HCT116 (cell line): ENCODE results near the gene GLP2R. TPM values are rescaled to one million over a fixed set of nuclear protein-coding genes. Genes with fewer than 3 reads are reported as not detected.

ENCODE experiments used
- ATAC-seq: fragments of 200-7000 bp; cut with Tn5 transposase; 2 replicates; pipeline ENCODE4 v1.9.1; 2020; ENCODE audit warnings: mild to moderate bottlenecking, moderate library complexity
- BruUV-seq: library from RNA; stranded (reverse); fragments of 400-500 nt; replicated peaks from 2 replicates; lab custom pipeline; 2021; lab: Mats Ljungman, UMichigan
- CTCF ChIA-PET: fragments of 300-600 bp; sonication (Branson Sonifier 250); formaldehyde crosslinking; loops from one replicate; lab custom pipeline; 2021; ENCODE audit warnings: antibody characterized with exemption; lab: Charles Lee
- POLR2A ChIA-PET: fragments of 300-600, 350-600 bp; sonication (Branson Sonifier 250); formaldehyde crosslinking; loops from one replicate; lab custom pipeline; 2021; ENCODE audit warnings: antibody characterized with exemption; lab: Charles Lee
- RAD21 ChIA-PET, 2 experiments: fragments of 300-600 bp; sonication (Branson Sonifier 250); formaldehyde crosslinking; loops; one replicate each; lab custom pipeline; 2023; ENCODE audit warnings: low total read pairs in 2 of 2; ENCODE audit not compliant: uncharacterized antibody in 2 of 2, unreplicated experiment in 2 of 2, low non-redundant PET in 1 of 2; lab: Charles Lee
- DNase-seq: peaks from one replicate; pipeline ENCODE4 v3.0.0-alpha.2; 2010; ENCODE audit warnings: low read depth, low spot score
- H2AFZ ChIP-seq: fragments of 200-600 bp; shearing (Covaris generic), sonication (generic); 2 replicates; pipeline ENCODE4 v1.6.1; 2017; ENCODE audit warnings: low read depth, mixed run types, mixed read lengths, antibody characterized with exemption, low read length; ENCODE audit not compliant: poor library complexity, severe bottlenecking
- H3K27ac ChIP-seq: 2 replicates; pipeline ENCODE4 v1.5.1; 2012; ENCODE audit warnings: low read depth, low read length
- H3K27me3 ChIP-seq: fragments of 200-600 bp; sonication (generic); 2 replicates; pipeline ENCODE4 v1.6.1; 2016; ENCODE audit warnings: mixed run types, low read length, mixed read lengths; ENCODE audit not compliant: insufficient read depth
- H3K36me3 ChIP-seq, 2 experiments: fragments of 200-500 bp in 1 of 2; fragments of 200-600 bp in 1 of 2; sonication (Bioruptor generic) in 1 of 2; sonication (generic) in 1 of 2; 2 replicates each; pipeline versions ENCODE4 v1.5.1 to v1.6.1; 2014 to 2016; ENCODE audit warnings: low read length in 2 of 2, inconsistent platforms in 1 of 2, mixed read lengths in 1 of 2, mixed run types in 1 of 2; ENCODE audit not compliant: insufficient read depth in 2 of 2, control insufficient read depth in 1 of 2
- H3K4me1 ChIP-seq, 2 experiments: fragments of 200-600 bp in 1 of 2; sonication (generic) in 1 of 2; 2 replicates each; pipeline versions ENCODE4 v1.5.1 to v1.6.1; 2012 to 2017; ENCODE audit warnings: low read length in 2 of 2, inconsistent platforms in 1 of 2, mild to moderate bottlenecking in 1 of 2, mixed read lengths in 1 of 2, mixed run types in 1 of 2, moderate library complexity in 1 of 2; ENCODE audit not compliant: insufficient read depth in 2 of 2, control insufficient read depth in 1 of 2
- H3K4me2 ChIP-seq: fragments of 200-600 bp; sonication (generic); 2 replicates; pipeline ENCODE4 v1.6.1; 2017; ENCODE audit warnings: mixed run types, low read length, mixed read lengths
- H3K4me3 ChIP-seq, 2 experiments: fragments of 200-600 bp in 1 of 2; sonication (generic) in 1 of 2; replicated peaks in 1 of 2; 2 replicates each; pipeline ENCODE4 v1.5.1; 2011 to 2016; ENCODE audit warnings: low read length in 2 of 2, control low read depth in 1 of 2, low read depth in 1 of 2, mild to moderate bottlenecking in 1 of 2, mixed read lengths in 1 of 2, mixed run types in 1 of 2
- H3K79me2 ChIP-seq: fragments of 200-600 bp; sonication (generic); 2 replicates; pipeline ENCODE4 v1.6.1; 2017; ENCODE audit warnings: mild to moderate bottlenecking, mixed run types, low read length, moderate library complexity, mixed read lengths; ENCODE audit not compliant: insufficient read depth
- H3K9ac ChIP-seq: fragments of 200-600 bp; sonication (generic); 2 replicates; pipeline ENCODE4 v1.6.1; 2016; ENCODE audit warnings: low read length, mixed read lengths
- H3K9me2 ChIP-seq: fragments of 200-600 bp; sonication (generic), shearing (Covaris generic); 2 replicates; pipeline ENCODE4 v1.6.1; 2017; ENCODE audit warnings: mixed run types, mild to moderate bottlenecking, moderate library complexity; ENCODE audit not compliant: insufficient read depth
- H3K9me3 ChIP-seq, 2 experiments: fragments of 200-500 bp in 1 of 2; fragments of 200-600 bp in 1 of 2; sonication (Bioruptor generic) in 1 of 2; sonication (generic) in 1 of 2; 2 replicates each; pipeline ENCODE4 v1.6.1; 2014 to 2017; ENCODE audit warnings: low read length in 2 of 2, mixed read lengths in 2 of 2, inconsistent platforms in 1 of 2, low read depth in 1 of 2, mild to moderate bottlenecking in 1 of 2, mixed run types in 1 of 2, moderate library complexity in 1 of 2; ENCODE audit not compliant: control insufficient read depth in 1 of 2, insufficient read depth in 1 of 2
- H4K20me1 ChIP-seq: fragments of 200-600 bp; sonication (generic), shearing (Covaris generic); 2 replicates; pipeline ENCODE4 v1.6.1; 2017; ENCODE audit warnings: mixed run types, mild to moderate bottlenecking, moderate library complexity; ENCODE audit not compliant: insufficient read depth
- CEBPB ChIP-seq: IDR thresholded peaks from 2 replicates; pipeline ENCODE4 v1.6.1; 2012; ENCODE audit warnings: low read depth
- EGR1 ChIP-seq: IDR thresholded peaks from 2 replicates; pipeline ENCODE4 v1.6.1; 2012; ENCODE audit warnings: low read depth
- ELF1 ChIP-seq: IDR thresholded peaks from 2 replicates; pipeline ENCODE4 v1.6.1; 2012; ENCODE audit warnings: low read depth, borderline replicate concordance
- EZH2phosphoT487 ChIP-seq: fragments of 200-600 bp; IDR thresholded peaks from 2 replicates; pipeline ENCODE4 v1.6.1; 2018; ENCODE audit warnings: antibody characterized with exemption, borderline replicate concordance
- FOSL1 ChIP-seq: IDR thresholded peaks from 2 replicates; pipeline ENCODE4 v1.6.1; 2012; ENCODE audit warnings: low read depth
- POLR2A ChIP-seq: IDR thresholded peaks from 2 replicates; pipeline ENCODE4 v1.7.0; 2011; ENCODE audit warnings: borderline replicate concordance; ENCODE audit not compliant: insufficient read depth, insufficient read length; ENCODE audit errors: extremely low read depth
- POLR2AphosphoS5 ChIP-seq: IDR thresholded peaks from 2 replicates; pipeline ENCODE4 v1.6.1; 2011; ENCODE audit warnings: mild to moderate bottlenecking, low read depth, low read length, moderate library complexity
- RAD21 ChIP-seq: IDR thresholded peaks from 2 replicates; pipeline ENCODE4 v1.6.1; 2012; ENCODE audit warnings: low read depth, mild to moderate bottlenecking
- SRF ChIP-seq: IDR thresholded peaks from 2 replicates; pipeline ENCODE4 v1.6.1; 2012; ENCODE audit warnings: low read depth
- TCF7L2 ChIP-seq: IDR thresholded peaks from 2 replicates; pipeline ENCODE4 v1.7.0; 2011; ENCODE audit warnings: borderline replicate concordance, inconsistent platforms; ENCODE audit not compliant: insufficient read depth, insufficient read length; ENCODE audit errors: extremely low read depth
- ZFX ChIP-seq: fragments of 450-650 bp; IDR thresholded peaks from 2 replicates; pipeline ENCODE4 v1.6.1; 2017
- ZNF274 ChIP-seq: fragments of 200-500 bp; sonication (Bioruptor generic); IDR thresholded peaks from 2 replicates; pipeline ENCODE4 v1.6.1; 2014; ENCODE audit warnings: mild to moderate bottlenecking, low read depth, low read length, inconsistent platforms
- intact Hi-C: fragments of 100-400 bp; cut with micrococcal nuclease; formaldehyde crosslinking; loops from 2 replicates; pipeline ENCODE4 v1.10.0; 2022
- total RNA-seq: library from RNA; stranded (reverse); gene quantifications from one replicate; pipeline ENCODE4 v1.2.1, GENCODE V29; 2021; ENCODE audit not compliant: unreplicated experiment
- TF ChIP-seq, protein P1 (sequence below): IDR thresholded peaks from 2 replicates; pipeline ENCODE4 v1.6.1; 2012
- TF ChIP-seq, protein P2 (sequence below): IDR thresholded peaks from 2 replicates; pipeline ENCODE4 v1.6.1; 2012; ENCODE audit warnings: low read depth
- TF ChIP-seq, protein P3 (sequence below): IDR thresholded peaks from 2 replicates; pipeline ENCODE4 v1.6.1; 2012

The GLP2R gene
- total RNA-seq, 1 experiment from 2014 or later: not detected

DNA sequence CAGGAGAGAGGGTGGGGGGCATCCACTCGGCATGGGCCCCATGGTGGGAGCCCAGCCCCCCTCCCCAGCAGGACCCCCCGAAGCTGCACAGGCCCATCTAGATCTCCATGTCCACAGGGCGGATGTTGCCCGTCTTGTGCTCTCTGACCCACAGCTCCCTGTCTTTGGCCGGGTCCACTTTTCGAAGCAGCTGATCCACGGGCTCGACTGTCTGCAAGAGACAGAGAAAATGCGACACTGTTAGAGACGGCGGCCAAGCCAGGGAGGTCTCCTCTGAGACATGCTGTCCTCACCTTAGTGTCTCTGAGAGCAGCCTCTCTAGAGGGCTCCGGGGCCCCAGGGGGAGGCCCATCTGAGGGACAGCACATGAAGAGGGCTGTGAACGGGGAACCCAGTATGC is 91.4 kb downstream of the GLP2R start:
- Histone ChIP-seq H3K4me3 (no peak overlapping the region), H4K20me1 (no peaks in the 10 kb centered on the region), H3K27ac (no peak overlapping the region), H3K36me3 (no peaks in the 10 kb centered on the region), H3K9me2 (no peaks in the 10 kb centered on the region), H3K79me2 (no peaks in the 10 kb centered on the region), H2AFZ (no peak overlapping the region), H3K4me2 (no peak overlapping the region), H3K9ac (no peak overlapping the region), H3K9me3 (no peaks in the 10 kb centered on the region), H3K4me1 (no peaks in the 10 kb centered on the region), H3K27me3 (no peaks in the 10 kb centered on the region)
- CTCF ChIA-PET: interaction anchor here (0.7 kb wide), 1 partner anchor 15 kb away, joined by 3 read pairs; no protein-coding TSS in a partner anchor
- BruUV-seq: no TSS peak
- TF ChIP-seq POLR2AphosphoS5 (no peak), ZNF274 (no peak), FOSL1 (no peak), ZFX (no peak), POLR2A (no peak), EZH2phosphoT487 (no peak), ELF1 (no peak), SRF (no peak), RAD21 (no peak), CEBPB (no peak), EGR1 (no peak), TCF7L2 (no peak)
- TF ChIP-seq, protein P1, sequence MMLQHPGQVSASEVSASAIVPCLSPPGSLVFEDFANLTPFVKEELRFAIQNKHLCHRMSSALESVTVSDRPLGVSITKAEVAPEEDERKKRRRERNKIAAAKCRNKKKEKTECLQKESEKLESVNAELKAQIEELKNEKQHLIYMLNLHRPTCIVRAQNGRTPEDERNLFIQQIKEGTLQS: no peak
- TF ChIP-seq, protein P2, sequence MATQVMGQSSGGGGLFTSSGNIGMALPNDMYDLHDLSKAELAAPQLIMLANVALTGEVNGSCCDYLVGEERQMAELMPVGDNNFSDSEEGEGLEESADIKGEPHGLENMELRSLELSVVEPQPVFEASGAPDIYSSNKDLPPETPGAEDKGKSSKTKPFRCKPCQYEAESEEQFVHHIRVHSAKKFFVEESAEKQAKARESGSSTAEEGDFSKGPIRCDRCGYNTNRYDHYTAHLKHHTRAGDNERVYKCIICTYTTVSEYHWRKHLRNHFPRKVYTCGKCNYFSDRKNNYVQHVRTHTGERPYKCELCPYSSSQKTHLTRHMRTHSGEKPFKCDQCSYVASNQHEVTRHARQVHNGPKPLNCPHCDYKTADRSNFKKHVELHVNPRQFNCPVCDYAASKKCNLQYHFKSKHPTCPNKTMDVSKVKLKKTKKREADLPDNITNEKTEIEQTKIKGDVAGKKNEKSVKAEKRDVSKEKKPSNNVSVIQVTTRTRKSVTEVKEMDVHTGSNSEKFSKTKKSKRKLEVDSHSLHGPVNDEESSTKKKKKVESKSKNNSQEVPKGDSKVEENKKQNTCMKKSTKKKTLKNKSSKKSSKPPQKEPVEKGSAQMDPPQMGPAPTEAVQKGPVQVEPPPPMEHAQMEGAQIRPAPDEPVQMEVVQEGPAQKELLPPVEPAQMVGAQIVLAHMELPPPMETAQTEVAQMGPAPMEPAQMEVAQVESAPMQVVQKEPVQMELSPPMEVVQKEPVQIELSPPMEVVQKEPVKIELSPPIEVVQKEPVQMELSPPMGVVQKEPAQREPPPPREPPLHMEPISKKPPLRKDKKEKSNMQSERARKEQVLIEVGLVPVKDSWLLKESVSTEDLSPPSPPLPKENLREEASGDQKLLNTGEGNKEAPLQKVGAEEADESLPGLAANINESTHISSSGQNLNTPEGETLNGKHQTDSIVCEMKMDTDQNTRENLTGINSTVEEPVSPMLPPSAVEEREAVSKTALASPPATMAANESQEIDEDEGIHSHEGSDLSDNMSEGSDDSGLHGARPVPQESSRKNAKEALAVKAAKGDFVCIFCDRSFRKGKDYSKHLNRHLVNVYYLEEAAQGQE: no peak
- TF ChIP-seq, protein P3, sequence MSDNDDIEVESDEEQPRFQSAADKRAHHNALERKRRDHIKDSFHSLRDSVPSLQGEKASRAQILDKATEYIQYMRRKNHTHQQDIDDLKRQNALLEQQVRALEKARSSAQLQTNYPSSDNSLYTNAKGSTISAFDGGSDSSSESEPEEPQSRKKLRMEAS: no peak
- ATAC-seq (no peak), DNase-seq (no peak)
- POLR2A ChIA-PET: no interaction called here
- RAD21 ChIA-PET: no interaction called here
- intact Hi-C loops: no loop called here
